H9 (cell line): ENCODE data around the gene SCP2. TPM values are rescaled to one million over a fixed set of nuclear protein-coding genes. Genes with fewer than 3 reads are reported as not detected.

ENCODE experiments used
- DNase-seq: peaks from one replicate; pipeline ENCODE4 v3.0.0-alpha.2; 2017
- H2AFZ ChIP-seq: one replicate; pipeline ENCODE4 v1.6.1; 2013; ENCODE audit warnings: mild to moderate bottlenecking, low read length, control low read depth, moderate library complexity
- H2AK5ac ChIP-seq: 2 replicates; pipeline ENCODE4 v1.6.1; 2013; ENCODE audit warnings: low read length, control low read depth, mixed read lengths; ENCODE audit not compliant: insufficient read length
- H2BK120ac ChIP-seq: one replicate; pipeline ENCODE4 v1.6.1; 2013; ENCODE audit warnings: low read depth, mild to moderate bottlenecking, low read length, control low read depth, inconsistent platforms; ENCODE audit not compliant: poor library complexity, severe bottlenecking
- H2BK12ac ChIP-seq: 2 replicates; pipeline ENCODE4 v1.6.1; 2013; ENCODE audit warnings: low read length, control low read depth, mixed read lengths, low read depth; ENCODE audit not compliant: insufficient read length
- H2BK15ac ChIP-seq: 2 replicates; pipeline ENCODE4 v1.6.1; 2013; ENCODE audit warnings: low read depth, low read length, control low read depth
- H2BK20ac ChIP-seq: one replicate; pipeline ENCODE4 v1.6.1; 2013; ENCODE audit warnings: low read depth, mild to moderate bottlenecking, low read length, control low read depth, inconsistent platforms; ENCODE audit not compliant: poor library complexity, severe bottlenecking
- H2BK5ac ChIP-seq: 2 replicates; pipeline ENCODE4 v1.6.1; 2013; ENCODE audit warnings: low read length, control low read depth, mixed read lengths; ENCODE audit not compliant: insufficient read length
- H3K14ac ChIP-seq: 2 replicates; pipeline ENCODE4 v1.6.1; 2013; ENCODE audit warnings: low read length, control low read depth; ENCODE audit not compliant: insufficient read depth
- H3K18ac ChIP-seq: 2 replicates; pipeline ENCODE4 v1.6.1; 2013; ENCODE audit warnings: low read depth, mild to moderate bottlenecking, mixed read lengths, low read length, control low read depth; ENCODE audit not compliant: insufficient read length
- H3K23ac ChIP-seq: 2 replicates; pipeline ENCODE4 v1.6.1; 2013; ENCODE audit warnings: low read length, control low read depth, mixed read lengths, low read depth; ENCODE audit not compliant: insufficient read length
- H3K23me2 ChIP-seq: 2 replicates; pipeline ENCODE4 v1.6.1; 2013; ENCODE audit warnings: low read depth, mild to moderate bottlenecking, mixed read lengths, low read length, control low read depth; ENCODE audit not compliant: insufficient read length, poor library complexity, severe bottlenecking
- H3K27ac ChIP-seq: 2 replicates; pipeline ENCODE4 v1.5.1; 2013; ENCODE audit warnings: low read length, control low read depth, mixed read lengths, low read depth; ENCODE audit not compliant: insufficient read length
- H3K27me3 ChIP-seq: 2 replicates; pipeline ENCODE4 v1.6.1; 2013; ENCODE audit warnings: low read length, control low read depth, inconsistent platforms; ENCODE audit not compliant: insufficient read depth
- H3K4ac ChIP-seq: 2 replicates; pipeline ENCODE4 v1.6.1; 2013; ENCODE audit warnings: low read depth, mild to moderate bottlenecking, control low read depth, inconsistent platforms, low read length, moderate library complexity
- H3K4me1 ChIP-seq: 2 replicates; pipeline ENCODE4 v1.6.1; 2013; ENCODE audit warnings: low read length, control low read depth, inconsistent platforms; ENCODE audit not compliant: insufficient read depth
- H3K4me2 ChIP-seq: 2 replicates; pipeline ENCODE4 v1.6.1; 2013; ENCODE audit warnings: low read length, control low read depth, mixed read lengths; ENCODE audit not compliant: insufficient read length, insufficient read depth
- H3K56ac ChIP-seq: 2 replicates; pipeline ENCODE4 v1.6.1; 2013; ENCODE audit warnings: low read depth, mild to moderate bottlenecking, mixed read lengths, low read length, control low read depth; ENCODE audit not compliant: insufficient read length
- H3K79me1 ChIP-seq: 2 replicates; pipeline ENCODE4 v1.6.1; 2013; ENCODE audit warnings: low read depth, mild to moderate bottlenecking, moderate library complexity, low read length, control low read depth, inconsistent platforms; ENCODE audit not compliant: insufficient read depth, poor library complexity, severe bottlenecking
- H3K79me2 ChIP-seq: 2 replicates; pipeline ENCODE4 v1.6.1; 2013; ENCODE audit warnings: low read length, control low read depth, inconsistent platforms; ENCODE audit not compliant: insufficient read depth
- H3K9ac ChIP-seq: 2 replicates; pipeline ENCODE4 v1.6.1; 2013; ENCODE audit warnings: low read length, control low read depth, mixed read lengths; ENCODE audit not compliant: insufficient read length; ENCODE audit errors: extremely low read depth
- H3K9me3 ChIP-seq: one replicate; pipeline ENCODE4 v1.6.1; 2013; ENCODE audit warnings: low read depth, low read length, inconsistent platforms; ENCODE audit not compliant: control insufficient read depth
- H3T11ph ChIP-seq: one replicate; pipeline ENCODE4 v1.6.1; 2013; ENCODE audit warnings: mild to moderate bottlenecking, low read length, control low read depth, inconsistent platforms
- H4K20me1 ChIP-seq: one replicate; pipeline ENCODE4 v1.6.1; 2013; ENCODE audit not compliant: control insufficient read depth, insufficient read length, insufficient read depth
- H4K5ac ChIP-seq: 2 replicates; pipeline ENCODE4 v1.6.1; 2013; ENCODE audit warnings: low read depth, mild to moderate bottlenecking, mixed read lengths, low read length, control low read depth; ENCODE audit not compliant: insufficient read length
- H4K8ac ChIP-seq: replicated peaks from 2 replicates; pipeline ENCODE4 v1.6.1; 2013; ENCODE audit warnings: low read length, control low read depth, mixed read lengths, low read depth; ENCODE audit not compliant: insufficient read length
- H4K91ac ChIP-seq: 2 replicates; pipeline ENCODE4 v1.6.1; 2013; ENCODE audit warnings: low read depth, mild to moderate bottlenecking, moderate library complexity, mixed read lengths, low read length, control low read depth; ENCODE audit not compliant: insufficient read length
- H3K27ac Mint-ChIP-seq, 3 experiments: 2 replicates in 2 of 3; 3 replicates in 1 of 3; pipeline ENCODE4 v1.8.0; 2020 to 2021; ENCODE audit warnings: mixed read lengths in 3 of 3, mild to moderate bottlenecking in 1 of 3, moderate library complexity in 1 of 3
- H3K27me3 Mint-ChIP-seq: 2 replicates; pipeline ENCODE4 v1.8.0; 2021; ENCODE audit warnings: low read depth, mild to moderate bottlenecking, moderate library complexity, mixed read lengths
- H3K36me3 Mint-ChIP-seq, 3 experiments: 2 replicates in 2 of 3; 3 replicates in 1 of 3; pipeline ENCODE4 v1.8.0; 2020 to 2021; ENCODE audit warnings: low read depth in 3 of 3, mixed read lengths in 3 of 3; ENCODE audit not compliant: insufficient read depth in 1 of 3
- H3K4me1 Mint-ChIP-seq, 2 experiments: 2 replicates each; pipeline ENCODE4 v1.8.0; 2020; ENCODE audit warnings: mixed read lengths in 2 of 2
- H3K4me3 Mint-ChIP-seq, 2 experiments: 2 replicates in 1 of 2; 3 replicates in 1 of 2; pipeline ENCODE4 v1.8.0; 2020 to 2021; ENCODE audit warnings: mild to moderate bottlenecking in 2 of 2, mixed read lengths in 2 of 2, moderate library complexity in 1 of 2
- H3K9me3 Mint-ChIP-seq, 2 experiments: 2 replicates in 1 of 2; 3 replicates in 1 of 2; pipeline ENCODE4 v1.8.0; 2020; ENCODE audit warnings: mild to moderate bottlenecking in 2 of 2, mixed read lengths in 2 of 2, moderate library complexity in 1 of 2
- CTCF ChIP-seq: fragments of 200-600 bp; sonication (generic); conservative IDR thresholded peaks from 3 replicates; pipeline ENCODE4 v1.8.0; 2021; ENCODE audit warnings: antibody characterized with exemption, mild to moderate bottlenecking
- WGBS: extraction: QIAGEN DNeasy Blood & Tissue Kit; methylation state at CpG from one replicate; pipeline ENCODE4 v1.1.7; 2013; ENCODE audit warnings: missing lambda C conversion rate, low lambda C conversion rate, mixed read lengths; ENCODE audit not compliant: insufficient read length; ENCODE audit errors: extremely low coverage; 5-methylcytosine and 5-hydroxymethylcytosine counted together
- total RNA-seq: library from RNA; stranded (reverse); gene quantifications from 2 replicates; pipeline ENCODE4 v1.2.1, GENCODE V29; 2021

Gene SCP2
- total RNA-seq, 1 experiment from 2014 or later, result 48.8 TPM

- no peaks in the 10 kb centered on the region; the same call in 1 of the 2 replicates for H3K4me1 ChIP-seq
- Mint-ChIP-seq H3K9me3 (no peaks in the 10 kb centered on the region), H3K36me3 (no peaks in the 10 kb centered on the region), H3K27me3 (peaks cover 80% of the 10 kb centered on the region), H3K4me3 (no peak overlapping the region), H3K27ac (no peak overlapping the region), H3K4me1 (peaks cover 6 to 11% of the 10 kb centered on the region in 2 experiments)
- no peak overlapping the region for H3K18ac ChIP-seq
- H3K23ac ChIP-seq, result no peak overlapping the region
- no peak overlapping the region for H2BK120ac ChIP-seq
- no peak overlapping the region for H3K56ac ChIP-seq
- H3T11ph ChIP-seq, result no peak overlapping the region
- H4K20me1 ChIP-seq, result no peaks in the 10 kb centered on the region
- no peak overlapping the region for H2BK5ac ChIP-seq
- H3K9me3 ChIP-seq, result no peaks in the 10 kb centered on the region
- H3K9ac ChIP-seq, result no peak overlapping the region
- no peak overlapping the region for H4K5ac ChIP-seq
- no CpG with 5 or more reads among the region's 1 CpG for WGBS
- H3K27me3 ChIP-seq, result peaks cover 36% of the 10 kb centered on the region; the same call in 1 of the 2 replicates
- no peak overlapping the region for H4K91ac ChIP-seq
- H4K8ac ChIP-seq, result no peak overlapping the region
- H2AFZ ChIP-seq, result no peak overlapping the region
- H3K4me2 ChIP-seq, result no peak overlapping the region
- H2BK20ac ChIP-seq, result no peak overlapping the region
- no peak overlapping the region for H3K4ac ChIP-seq
- TF ChIP-seq CTCF, result no peak
- H3K23me2 ChIP-seq, result peaks cover 9% of the 10 kb centered on the region
- no peaks in the 10 kb centered on the region for H3K79me2 ChIP-seq
- H3K79me1 ChIP-seq, result no peaks in the 10 kb centered on the region
- H2BK15ac ChIP-seq, result no peak overlapping the region
- H3K27ac ChIP-seq, result no peak overlapping the region
- no peak overlapping the region for H2AK5ac ChIP-seq
- no peak overlapping the region for H2BK12ac ChIP-seq
- DNase-seq, result no peak
- no peak overlapping the region for H3K14ac ChIP-seq
Observed at GRCh38 chr1:53060579-53060978, 133.5 kb downstream of the SCP2 start.
